Neural cell (in vitro differentiated cells): ENCODE data around the gene LPP.

Source experiments
- EZH2 ChIP-seq: fragments of 200-600, 300-800 bp; shearing (Covaris generic), sonication (generic); IDR thresholded peaks from 2 replicates; pipeline ENCODE4 v1.6.1; 2014; ENCODE audit warnings: antibody characterized with exemption, low read length, borderline replicate concordance, mild to moderate bottlenecking; ENCODE audit not compliant: insufficient read depth, poor library complexity, severe bottlenecking
- SMC3 ChIP-seq: fragments of 450-650 bp; conservative IDR thresholded peaks from 2 replicates; pipeline ENCODE4 v1.6.1; 2014; ENCODE audit warnings: antibody characterized with exemption, mild to moderate bottlenecking, moderate library complexity; ENCODE audit not compliant: poor library complexity
- TF ChIP-seq, protein P1 (sequence below): fragments of 450-650 bp; IDR thresholded peaks from 2 replicates; pipeline ENCODE4 v1.5.1; 2014; ENCODE audit warnings: antibody characterized with exemption, mild to moderate bottlenecking, moderate library complexity; ENCODE audit not compliant: poor library complexity, severe bottlenecking

DNA sequence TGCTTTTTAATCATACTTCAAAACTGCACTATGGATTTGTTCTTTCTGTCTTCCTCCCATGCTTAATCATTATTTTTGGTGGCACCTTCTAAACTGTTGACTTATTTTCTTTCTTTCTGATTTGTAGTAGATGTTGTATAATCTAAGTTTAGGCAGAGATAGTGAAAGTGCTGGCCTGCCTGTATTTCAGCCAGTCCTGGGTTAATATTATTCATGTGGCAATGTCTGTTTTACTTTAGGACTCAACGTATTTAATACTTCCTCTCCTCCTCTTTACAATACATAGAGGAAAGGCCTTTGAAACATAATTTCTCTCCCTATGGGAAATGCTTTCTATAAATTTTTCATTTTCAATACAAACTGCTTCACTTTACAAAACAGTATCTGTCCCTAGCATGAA lies 690.1 kb downstream of the LPP start:
- TF ChIP-seq, protein P1, sequence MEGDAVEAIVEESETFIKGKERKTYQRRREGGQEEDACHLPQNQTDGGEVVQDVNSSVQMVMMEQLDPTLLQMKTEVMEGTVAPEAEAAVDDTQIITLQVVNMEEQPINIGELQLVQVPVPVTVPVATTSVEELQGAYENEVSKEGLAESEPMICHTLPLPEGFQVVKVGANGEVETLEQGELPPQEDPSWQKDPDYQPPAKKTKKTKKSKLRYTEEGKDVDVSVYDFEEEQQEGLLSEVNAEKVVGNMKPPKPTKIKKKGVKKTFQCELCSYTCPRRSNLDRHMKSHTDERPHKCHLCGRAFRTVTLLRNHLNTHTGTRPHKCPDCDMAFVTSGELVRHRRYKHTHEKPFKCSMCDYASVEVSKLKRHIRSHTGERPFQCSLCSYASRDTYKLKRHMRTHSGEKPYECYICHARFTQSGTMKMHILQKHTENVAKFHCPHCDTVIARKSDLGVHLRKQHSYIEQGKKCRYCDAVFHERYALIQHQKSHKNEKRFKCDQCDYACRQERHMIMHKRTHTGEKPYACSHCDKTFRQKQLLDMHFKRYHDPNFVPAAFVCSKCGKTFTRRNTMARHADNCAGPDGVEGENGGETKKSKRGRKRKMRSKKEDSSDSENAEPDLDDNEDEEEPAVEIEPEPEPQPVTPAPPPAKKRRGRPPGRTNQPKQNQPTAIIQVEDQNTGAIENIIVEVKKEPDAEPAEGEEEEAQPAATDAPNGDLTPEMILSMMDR: no peak
- TF ChIP-seq SMC3: no peak
- TF ChIP-seq EZH2: no peak
